Endodermal cell (in vitro differentiated cells): Measurements from ENCODE around the gene TRIM45. TPM values are rescaled to one million over a fixed set of nuclear protein-coding genes. Genes with fewer than 3 reads are reported as not detected.
A peak's percentile ranks its signal among the peaks of the same experiment; 100 is the strongest.

ENCODE experiments used
- DNase-seq: peaks from one replicate; pipeline ENCODE4 v3.0.0-alpha.2; 2017
- H3K27ac ChIP-seq: 2 replicates; pipeline ENCODE4 v1.5.1; 2013; ENCODE audit warnings: mild to moderate bottlenecking, low read depth, low read length, moderate library complexity
- H3K27me3 ChIP-seq: 2 replicates; pipeline ENCODE4 v1.6.1; 2013; ENCODE audit warnings: mild to moderate bottlenecking, low read length, moderate library complexity; ENCODE audit not compliant: insufficient read depth, control insufficient read depth, poor library complexity, severe bottlenecking
- H3K36me3 ChIP-seq: 2 replicates; pipeline ENCODE4 v1.7.0; 2013; ENCODE audit warnings: mild to moderate bottlenecking, low read length, moderate library complexity; ENCODE audit not compliant: control insufficient read depth, insufficient read depth
- H3K4me1 ChIP-seq: one replicate; pipeline ENCODE4 v1.7.0; 2013; ENCODE audit warnings: low read length; ENCODE audit not compliant: control insufficient read depth, insufficient read depth
- H3K4me3 ChIP-seq: 2 replicates; pipeline ENCODE4 v1.5.1; 2013; ENCODE audit warnings: mild to moderate bottlenecking, low read length, moderate library complexity
- H3K9ac ChIP-seq: 2 replicates; pipeline ENCODE4 v1.6.1; 2013; ENCODE audit warnings: mild to moderate bottlenecking, low read length, moderate library complexity; ENCODE audit not compliant: poor library complexity, severe bottlenecking; ENCODE audit errors: extremely low read depth
- H3K9me3 ChIP-seq: 2 replicates; pipeline ENCODE4 v1.6.1; 2013; ENCODE audit warnings: mild to moderate bottlenecking, low read length, moderate library complexity; ENCODE audit not compliant: control insufficient read depth
- H3K27ac Mint-ChIP-seq: 2 replicates; pipeline ENCODE4 v1.8.0; 2020; ENCODE audit warnings: mixed read lengths
- H3K27me3 Mint-ChIP-seq: 2 replicates; pipeline ENCODE4 v1.8.0; 2021; ENCODE audit warnings: mild to moderate bottlenecking, mixed read lengths; ENCODE audit not compliant: insufficient read depth
- H3K36me3 Mint-ChIP-seq: 2 replicates; pipeline ENCODE4 v1.8.0; 2020; ENCODE audit warnings: low read depth, mixed read lengths
- H3K4me1 Mint-ChIP-seq: 2 replicates; pipeline ENCODE4 v1.8.0; 2020; ENCODE audit warnings: mixed read lengths
- H3K4me3 Mint-ChIP-seq: 2 replicates; pipeline ENCODE4 v1.8.0; 2020; ENCODE audit warnings: mild to moderate bottlenecking, moderate library complexity, mixed read lengths
- H3K9me3 Mint-ChIP-seq: 2 replicates; pipeline ENCODE4 v1.8.0; 2020; ENCODE audit warnings: mild to moderate bottlenecking, mixed read lengths
- WGBS, 2 experiments: methylation state at CpG; one replicate each; pipeline versions ENCODE4 v1.1.5 to v1.1.7; 2013; ENCODE audit warnings: missing lambda C conversion rate in 2 of 2, mixed read lengths in 1 of 2; ENCODE audit not compliant: insufficient coverage in 1 of 2, insufficient read length in 1 of 2; 5-methylcytosine and 5-hydroxymethylcytosine counted together
- total RNA-seq, 2 donors: library from RNA; stranded (reverse); fragmentation: NEBNext Ultra II Directional in 1 of 2; extraction: Animal tissue kit (Norgen Biotek cat#: 25700) in 1 of 2; gene quantifications; 2 replicates in 1 of 2; 3 replicates in 1 of 2; pipeline ENCODE4 v1.2.1, GENCODE V29; 2021
- TF ChIP-seq, protein P1 (sequence below): fragments of 200-600 bp; sonication (generic); conservative IDR thresholded peaks from 2 replicates; pipeline ENCODE4 v1.5.0; 2021; ENCODE audit warnings: antibody characterized with exemption, mild to moderate bottlenecking

TRIM45 gene
- total RNA-seq, 2 donors from 2014 or later = 13.4 to 16.5 TPM

DNA sequence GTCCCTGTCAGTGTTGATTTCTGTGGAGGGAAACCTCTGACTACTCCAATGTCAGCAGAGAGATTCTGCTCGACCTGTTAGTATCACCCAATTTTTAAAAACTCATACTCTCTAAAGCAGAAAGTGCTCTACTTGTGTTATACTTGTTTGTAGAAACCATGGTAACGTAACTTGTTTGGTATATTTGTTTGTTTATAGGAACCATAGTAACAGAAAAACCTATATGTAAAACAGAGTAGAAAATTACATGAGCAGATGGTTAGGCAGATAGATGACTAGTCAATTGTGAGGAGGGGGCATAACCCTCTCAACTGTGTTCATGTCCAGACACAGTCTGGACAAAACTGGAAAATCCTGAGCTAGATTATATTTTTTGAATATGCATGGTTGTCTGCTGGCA is 6.7 kb downstream of the TRIM45 start:
- Mint-ChIP-seq H3K27ac (no peak overlapping the region), H3K36me3 (peaks cover 45% of the 10 kb centered on the region), H3K4me1 (peaks cover 12% of the 10 kb centered on the region), H3K9me3 (no peaks in the 10 kb centered on the region), H3K4me3 (no peak overlapping the region), H3K27me3 (no peaks in the 10 kb centered on the region)
- H3K27ac ChIP-seq = no peak overlapping the region
- no peak for DNase-seq
- no peaks in the 10 kb centered on the region for H3K27me3 ChIP-seq
- TF ChIP-seq, protein P1, sequence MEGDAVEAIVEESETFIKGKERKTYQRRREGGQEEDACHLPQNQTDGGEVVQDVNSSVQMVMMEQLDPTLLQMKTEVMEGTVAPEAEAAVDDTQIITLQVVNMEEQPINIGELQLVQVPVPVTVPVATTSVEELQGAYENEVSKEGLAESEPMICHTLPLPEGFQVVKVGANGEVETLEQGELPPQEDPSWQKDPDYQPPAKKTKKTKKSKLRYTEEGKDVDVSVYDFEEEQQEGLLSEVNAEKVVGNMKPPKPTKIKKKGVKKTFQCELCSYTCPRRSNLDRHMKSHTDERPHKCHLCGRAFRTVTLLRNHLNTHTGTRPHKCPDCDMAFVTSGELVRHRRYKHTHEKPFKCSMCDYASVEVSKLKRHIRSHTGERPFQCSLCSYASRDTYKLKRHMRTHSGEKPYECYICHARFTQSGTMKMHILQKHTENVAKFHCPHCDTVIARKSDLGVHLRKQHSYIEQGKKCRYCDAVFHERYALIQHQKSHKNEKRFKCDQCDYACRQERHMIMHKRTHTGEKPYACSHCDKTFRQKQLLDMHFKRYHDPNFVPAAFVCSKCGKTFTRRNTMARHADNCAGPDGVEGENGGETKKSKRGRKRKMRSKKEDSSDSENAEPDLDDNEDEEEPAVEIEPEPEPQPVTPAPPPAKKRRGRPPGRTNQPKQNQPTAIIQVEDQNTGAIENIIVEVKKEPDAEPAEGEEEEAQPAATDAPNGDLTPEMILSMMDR = no peak
- 90% methylated on average over 2 of the region's 2 CpGs; no CpG with 5 or more reads in 1 of the 2 experiments for WGBS, 2 experiments
- peaks cover 41% of the 10 kb centered on the region for H3K36me3 ChIP-seq
- H3K9ac ChIP-seq = no peak overlapping the region
- no peaks in the 10 kb centered on the region for H3K9me3 ChIP-seq
- no peak overlapping the region for H3K4me3 ChIP-seq
- no peaks in the 10 kb centered on the region for H3K4me1 ChIP-seq

DNA sequence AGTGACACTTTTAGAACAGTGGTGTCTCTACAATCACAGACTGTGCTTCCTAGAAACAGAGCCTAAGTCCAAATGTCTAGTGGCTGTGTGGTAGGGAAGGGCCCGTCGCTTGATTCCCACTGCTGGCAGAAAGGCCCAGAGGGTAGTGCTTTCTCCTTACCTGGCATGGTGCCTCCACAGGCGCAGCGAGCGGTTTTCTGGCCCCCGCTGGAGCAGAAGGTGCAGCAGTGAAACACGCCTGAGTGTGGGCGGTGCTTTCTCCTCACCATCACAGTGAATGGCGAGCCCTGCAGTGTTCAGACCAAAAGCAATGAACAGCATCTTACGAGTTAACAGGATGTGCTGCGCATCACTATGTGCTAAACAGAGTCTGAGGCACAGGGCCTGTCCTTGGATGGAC is 8.3 kb downstream of the TRIM45 start:
- 94 to 97% methylated on average over 10 to 11 of the region's 11 CpGs for WGBS, 2 experiments

DNA sequence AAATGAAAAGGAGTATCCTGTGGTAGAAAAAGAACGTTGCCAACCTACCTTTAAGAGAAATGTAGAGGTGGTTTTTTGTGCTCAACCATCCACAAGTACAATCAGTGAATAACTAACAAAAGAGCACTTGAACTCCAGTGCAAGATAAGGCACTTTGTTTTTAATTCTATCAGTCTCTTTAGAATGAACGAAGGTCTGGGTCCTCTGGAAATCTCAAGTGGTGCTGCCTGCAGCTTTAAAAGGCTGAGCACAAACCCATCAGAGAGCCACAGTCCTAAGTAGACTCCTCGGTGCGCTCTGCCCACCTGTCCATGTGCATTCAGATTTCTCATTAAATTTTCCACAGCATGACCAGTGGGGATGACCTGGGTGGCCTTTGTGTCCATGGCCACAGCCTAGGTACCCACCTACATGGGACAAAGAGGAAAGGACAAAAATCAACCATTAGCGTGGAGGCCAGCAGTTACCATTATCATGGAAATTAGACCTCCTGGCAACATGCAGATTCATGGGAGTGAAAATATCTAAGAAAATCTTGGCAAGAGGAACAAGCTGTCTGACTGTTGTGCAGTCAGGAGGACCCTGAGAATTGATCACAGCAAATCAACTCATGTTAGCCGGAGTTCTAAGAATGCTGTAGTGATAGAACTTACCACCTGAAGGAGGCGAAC is 9.4 kb downstream of the TRIM45 start:
- Histone ChIP-seq H3K9me3 (no peaks in the 10 kb centered on the region), H3K27ac (peak overlapping the region; percentile 76), H3K36me3 (peaks cover 47% of the 10 kb centered on the region), H3K27me3 (no peaks in the 10 kb centered on the region), H3K9ac (no peak overlapping the region), H3K4me1 (no peaks in the 10 kb centered on the region), H3K4me3 (no peak overlapping the region)
- Mint-ChIP-seq H3K27ac (peak overlapping the region; percentile 27), H3K9me3 (no peaks in the 10 kb centered on the region), H3K4me3 (no peak overlapping the region), H3K4me1 (peaks cover 9% of the 10 kb centered on the region), H3K27me3 (no peaks in the 10 kb centered on the region), H3K36me3 (peaks cover 57% of the 10 kb centered on the region)
- WGBS, 2 experiments = 88 to 96% methylated on average over 3 to 7 of the region's 7 CpGs
- TF ChIP-seq, protein P1 = no peak
- DNase-seq = no peak

More for the DNA sequence above, 8.3 kb downstream of the TRIM45 start:
- Histone ChIP-seq H3K9ac (no peak overlapping the region), H3K36me3 (peaks cover 46% of the 10 kb centered on the region), H3K27me3 (no peaks in the 10 kb centered on the region), H3K4me1 (no peaks in the 10 kb centered on the region), H3K27ac (no peak overlapping the region), H3K4me3 (no peak overlapping the region), H3K9me3 (no peaks in the 10 kb centered on the region)
- H3K27ac Mint-ChIP-seq = no peak overlapping the region
- TF ChIP-seq, protein P1 = no peak
- no peak for DNase-seq
- no peaks in the 10 kb centered on the region for H3K27me3 Mint-ChIP-seq
- no peaks in the 10 kb centered on the region for H3K9me3 Mint-ChIP-seq
- H3K4me1 Mint-ChIP-seq = peaks cover 9% of the 10 kb centered on the region
- H3K4me3 Mint-ChIP-seq = no peak overlapping the region
- peaks cover 59% of the 10 kb centered on the region for H3K36me3 Mint-ChIP-seq
